Left lung (tissue), 10 donors: ENCODE measurements around the gene RICTOR. TPM values are rescaled to one million over a fixed set of nuclear protein-coding genes. Genes with fewer than 3 reads are reported as not detected.

Experiments
- ATAC-seq: fragments of 200-7000 bp; cut with Tn5 transposase; one replicate; pipeline ENCODE4 v1.9.1; 2020; ENCODE audit warnings: moderate library complexity
- DNase-seq, 4 donors: peaks; one replicate each; pipeline ENCODE4 v3.0.0-alpha.2; 2013 to 2020
- H3K27ac ChIP-seq, 2 donors: fragments of 200-600 bp; sonication (generic) in 1 of 2; one replicate each; pipeline versions ENCODE4 v1.5.0 to v1.8.0; 2020 to 2021
- H3K27me3 ChIP-seq, 2 donors: fragments of 200-600 bp; sonication (generic) in 1 of 2; one replicate each; pipeline versions ENCODE4 v1.5.0 to v1.8.0; 2020 to 2021
- H3K36me3 ChIP-seq, 2 donors: fragments of 200-600 bp; sonication (generic) in 1 of 2; one replicate each; pipeline versions ENCODE4 v1.5.0 to v1.8.0; 2020 to 2021
- H3K4me1 ChIP-seq, 2 donors: fragments of 200-600 bp; one replicate each; pipeline ENCODE4 v1.8.0; 2021
- H3K4me3 ChIP-seq, 2 donors: fragments of 200-600 bp; sonication (generic) in 1 of 2; one replicate each; pipeline versions ENCODE4 v1.5.0 to v1.8.0; 2020 to 2021; ENCODE audit warnings: mild to moderate bottlenecking in 1 of 2
- H3K9me3 ChIP-seq, 2 donors: fragments of 200-600 bp; sonication (generic) in 1 of 2; one replicate each; pipeline versions ENCODE4 v1.5.0 to v1.8.0; 2020 to 2021
- CTCF ChIP-seq, 2 donors: fragments of 200-600 bp; sonication (generic) in 1 of 2; IDR thresholded peaks; one replicate each; pipeline versions ENCODE4 v1.5.0 to v1.8.0; 2021; ENCODE audit warnings: antibody characterized with exemption in 2 of 2
- intact Hi-C, 2 donors: fragments of 100-400 bp; cut with DNase I; formaldehyde crosslinking; loops; one replicate each; pipeline versions ENCODE4 v1.11.2 to v1.14.2; 2022
- polyA plus RNA-seq, 6 donors: library from polyadenylated mRNA; unstranded; fragments of 120-200 nt; gene quantifications; one replicate each; pipeline ENCODE4 v1.2.1, GENCODE V29; 2013; ENCODE audit not compliant: insufficient read length in 6 of 6
- total RNA-seq, 2 donors: library from RNA; stranded (reverse); fragmentation: NEBNext Ultra II Directional; extraction: Animal tissue kit (Norgen Biotek cat#: 25700); gene quantifications; one replicate each; pipeline ENCODE4 v1.2.1, GENCODE V29; 2021
- donor health status: DM: no; HTN: yes; CAD: no.
- donor health status: DM: no; HTN: no; CAD: no.

Gene RICTOR
- total and polyA plus RNA-seq, 8 donors = 28.2 to 37.5 (median 31.9) TPM

- DNase-seq (no peak), ATAC-seq (no peak)
- Histone ChIP-seq H3K27me3 (no peaks in the 10 kb centered on the region), H3K36me3 (peaks cover 0 to 18% of the 10 kb centered on the region in 2 donors), H3K27ac (no peak overlapping the region), H3K9me3 (no peaks in the 10 kb centered on the region), H3K4me1 (peaks cover 0 to 25% of the 10 kb centered on the region in 2 donors), H3K4me3 (no peak overlapping the region)
- intact Hi-C loops = no loop called here
- TF ChIP-seq CTCF (IDR thresholded peaks at IDR 0.05) = no peak
Observed at GRCh38 chr5:39020458-39020857, 53.7 kb downstream of the RICTOR start.

- intact Hi-C loops = no loop called here
- Histone ChIP-seq H3K4me1 (peaks cover 0 to 25% of the 10 kb centered on the region in 2 donors), H3K27me3 (no peaks in the 10 kb centered on the region), H3K9me3 (no peaks in the 10 kb centered on the region), H3K4me3 (no peak overlapping the region), H3K27ac (no peak overlapping the region), H3K36me3 (peaks cover 0 to 18% of the 10 kb centered on the region in 2 donors)
- DNase-seq (no peak), ATAC-seq (no peak)
- no peak for TF ChIP-seq CTCF (IDR thresholded peaks at IDR 0.05)
Observed at GRCh38 chr5:39019254-39019653, 54.9 kb downstream of the RICTOR start.

DNA sequence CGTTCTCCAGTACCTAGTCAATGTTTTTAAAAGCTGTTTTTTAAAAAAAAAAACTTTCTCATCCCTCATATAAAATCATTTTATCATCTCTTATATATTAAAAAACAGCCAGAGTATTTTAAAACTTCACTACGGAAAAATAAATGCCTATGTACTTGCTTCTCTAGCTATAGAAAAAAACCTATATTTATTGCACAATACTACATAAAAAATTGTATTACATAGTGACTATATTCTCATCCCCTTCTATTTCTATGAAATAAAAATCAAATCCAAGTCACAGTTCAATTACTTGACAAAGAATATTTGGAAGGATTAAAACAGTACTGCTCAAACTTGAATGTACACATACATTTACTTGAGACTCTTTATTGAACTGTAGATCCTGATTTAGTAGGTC lies 56.7 kb downstream of the RICTOR start:
- Histone ChIP-seq H3K27me3 (no peaks in the 10 kb centered on the region), H3K4me3 (no peak overlapping the region), H3K9me3 (peaks cover 0 to 4% of the 10 kb centered on the region in 2 donors), H3K36me3 (peaks cover 0 to 21% of the 10 kb centered on the region in 2 donors), H3K27ac (no peak overlapping the region), H3K4me1 (peaks cover 0 to 15% of the 10 kb centered on the region in 2 donors)
- ATAC-seq (no peak), DNase-seq (no peak)
- TF ChIP-seq CTCF (IDR thresholded peaks at IDR 0.05) = no peak
- intact Hi-C loops = no loop called here

GRCh38 chr5:39016587-39017275 lies 57.5 kb downstream of the RICTOR start:
- intact Hi-C loops = no loop called here
- TF ChIP-seq CTCF (IDR thresholded peaks at IDR 0.05) = no peak
- H3K27ac ChIP-seq = peak overlapping the region in 1 of 2 donors; percentile 9

DNA sequence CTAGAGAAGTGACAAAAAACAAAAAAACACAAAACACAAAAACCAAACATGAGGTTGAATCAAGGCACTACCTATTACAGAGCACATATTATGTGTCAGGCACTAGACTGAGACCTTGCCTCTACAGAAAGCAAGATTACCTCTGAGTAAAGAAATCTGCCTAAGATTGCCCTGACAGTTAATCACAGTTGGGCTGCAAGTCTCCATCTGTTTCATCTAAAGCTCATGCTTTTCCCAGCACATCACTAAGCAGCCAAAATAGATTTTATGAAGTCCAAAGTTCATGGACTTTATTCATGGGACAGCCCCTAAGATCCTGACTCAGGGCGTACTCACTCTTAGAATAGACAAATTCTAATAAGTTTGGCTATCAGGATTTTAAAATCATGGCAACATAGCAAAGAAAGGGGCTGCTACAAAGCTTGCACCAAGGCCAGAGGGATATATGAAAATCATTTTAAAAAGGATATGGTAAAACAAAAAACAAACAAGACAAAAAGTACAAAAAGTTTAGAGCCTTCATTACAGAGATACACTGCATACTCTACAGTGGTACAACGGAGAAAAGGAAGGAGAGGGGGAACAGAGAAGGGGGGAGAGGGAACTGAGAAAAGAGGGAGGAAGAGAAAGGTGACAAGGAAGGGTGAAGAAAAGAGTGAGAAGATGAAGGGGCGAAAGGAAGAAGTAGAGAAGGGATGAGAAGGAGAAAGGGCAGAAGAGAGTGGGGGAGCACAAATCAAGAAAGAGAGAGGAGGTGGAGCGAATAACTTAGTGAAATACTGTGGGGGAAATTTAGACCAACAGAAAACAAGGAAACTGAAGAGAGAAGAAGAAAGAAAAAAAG lies 58.2 kb downstream of the RICTOR start:
- Histone ChIP-seq H3K27me3 (no peaks in the 10 kb centered on the region), H3K9me3 (peaks cover 0 to 19% of the 10 kb centered on the region in 2 donors), H3K4me3 (no peak overlapping the region), H3K36me3 (peaks cover 0 to 36% of the 10 kb centered on the region in 2 donors), H3K27ac (peak overlapping the region; percentile 8 to 9), H3K4me1 (peaks cover 0 to 15% of the 10 kb centered on the region in 2 donors)
- peak; percentile 50 for ATAC-seq
- peak in 2 of 4 donors; percentile 8 to 19 for DNase-seq
- TF ChIP-seq CTCF (IDR thresholded peaks at IDR 0.05) = no peak
- intact Hi-C loops = no loop called here

More at GRCh38 chr5:39016587-39017275, 57.5 kb downstream of the RICTOR start:
- H3K4me1 ChIP-seq = peaks cover 0 to 15% of the 10 kb centered on the region in 2 donors
- no peak for ATAC-seq
- H3K27me3 ChIP-seq = no peaks in the 10 kb centered on the region
- no peak for DNase-seq
- H3K9me3 ChIP-seq = peaks cover 0 to 11% of the 10 kb centered on the region in 2 donors
- peaks cover 0 to 29% of the 10 kb centered on the region in 2 donors for H3K36me3 ChIP-seq
- H3K4me3 ChIP-seq = no peak overlapping the region
